GM23338 (cell line): ENCODE measurements around the gene MED27.

Experiments used
- CREB1 ChIP-seq: fragments of 250-450 bp; sonication (Bioruptor Pico); IDR thresholded peaks from 2 replicates; pipeline ENCODE4 v1.5.0; 2020; ENCODE audit warnings: low read depth, mild to moderate bottlenecking, moderate library complexity
- CTCF ChIP-seq, 2 experiments: fragments of 200-600 bp in 1 of 2; sonication (generic) in 1 of 2; conservative IDR thresholded peaks; 2 replicates each; pipeline versions ENCODE4 v1.5.1 to v1.6.1; 2016 to 2017; ENCODE audit warnings: antibody characterized with exemption in 2 of 2, low read depth in 2 of 2, mild to moderate bottlenecking in 2 of 2, moderate library complexity in 1 of 2
- EZH2 ChIP-seq: fragments of 200-600 bp; sonication (generic); IDR thresholded peaks from one replicate; pipeline ENCODE4 v1.8.0; 2017; ENCODE audit warnings: antibody characterized with exemption, mild to moderate bottlenecking, low read depth; ENCODE audit not compliant: unreplicated experiment
- EZH2phosphoT487 ChIP-seq: fragments of 200-600 bp; sonication (generic); IDR thresholded peaks from one replicate; pipeline ENCODE4 v1.8.1; 2018; ENCODE audit warnings: antibody characterized with exemption; ENCODE audit not compliant: unreplicated experiment
- NANOG ChIP-seq: IDR thresholded peaks from 2 replicates; pipeline ENCODE4 v1.6.1; 2016; ENCODE audit warnings: antibody characterized with exemption, borderline replicate concordance
- POLR2AphosphoS5 ChIP-seq: IDR thresholded peaks from 2 replicates; pipeline ENCODE4 v1.6.1; 2016; ENCODE audit warnings: antibody characterized with exemption, low read depth
- REST ChIP-seq: IDR thresholded peaks from one replicate; pipeline ENCODE4 v1.6.1; 2018; ENCODE audit warnings: antibody characterized with exemption; ENCODE audit not compliant: unreplicated experiment
- ZNF114 ChIP-seq: fragments of 250-450 bp; sonication (Bioruptor Pico); IDR thresholded peaks from 2 replicates; pipeline ENCODE4 v1.5.0; 2020; ENCODE audit warnings: mild to moderate bottlenecking, moderate library complexity

- TF ChIP-seq CTCF (conservative IDR thresholded peaks at IDR 0.05; ENCODE audit: low read depth in 2 of 2) (no peak), EZH2phosphoT487 (no peak), REST (no peak), POLR2AphosphoS5 (no peak), NANOG (no peak), EZH2 (no peak), CREB1 (CRISPR knock-in tag) (no peak), ZNF114 (CRISPR knock-in tag) (no peak)
These were observed 207.0 kb downstream of the MED27 start for GRCh38 chr9:131872702-131873101.
